Hepatocyte (in vitro differentiated cells): Measurements from ENCODE around the gene CCL24.
"Not testable (repeated sequence)": the region's sequence is repeated elsewhere in the genome, so short reads cannot be mapped to it uniquely, and the experiment has no call there.

Experiments
- EZH2 ChIP-seq: fragments of 200-600 bp; sonication (generic); IDR thresholded peaks from 2 replicates; pipeline ENCODE4 v1.6.1; 2016; ENCODE audit warnings: antibody characterized with exemption, mild to moderate bottlenecking, borderline replicate concordance
- TF ChIP-seq, protein P1 (sequence below): fragments of 200-600 bp; sonication (generic); IDR thresholded peaks from 2 replicates; pipeline ENCODE4 v1.5.1; 2016; ENCODE audit warnings: antibody characterized with exemption, mild to moderate bottlenecking; ENCODE audit not compliant: poor library complexity

DNA sequence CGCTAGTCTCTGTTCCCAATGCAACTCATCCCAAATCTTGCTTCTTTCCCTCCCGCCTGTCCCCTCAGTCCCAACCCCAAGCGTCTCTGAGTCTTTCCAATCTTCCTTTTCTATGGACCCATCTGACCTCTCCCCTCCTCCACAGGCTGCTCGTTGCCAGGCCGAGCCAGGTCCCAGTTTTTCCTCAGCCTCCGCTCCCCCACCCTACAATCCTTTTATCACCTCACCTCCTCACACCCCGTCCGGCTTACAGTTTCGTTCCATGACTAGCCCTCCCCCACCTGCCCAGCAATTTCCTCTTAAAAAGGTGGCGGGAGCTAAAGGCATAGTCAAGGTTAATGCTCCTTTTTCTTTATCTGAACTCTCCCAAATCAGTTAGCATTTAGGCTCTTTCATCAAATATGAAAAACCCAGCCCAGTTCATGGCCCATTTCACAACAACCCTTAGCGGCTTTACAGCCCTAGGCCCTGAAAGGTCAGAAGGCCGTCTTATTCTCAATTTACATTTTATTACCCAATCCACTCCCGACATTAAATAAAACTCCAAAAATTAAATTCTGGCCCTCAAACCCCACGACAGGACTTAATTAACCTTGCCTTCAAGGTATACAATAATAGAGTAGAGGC, 32.8 kb downstream of the CCL24 start:
- TF ChIP-seq, protein P1, sequence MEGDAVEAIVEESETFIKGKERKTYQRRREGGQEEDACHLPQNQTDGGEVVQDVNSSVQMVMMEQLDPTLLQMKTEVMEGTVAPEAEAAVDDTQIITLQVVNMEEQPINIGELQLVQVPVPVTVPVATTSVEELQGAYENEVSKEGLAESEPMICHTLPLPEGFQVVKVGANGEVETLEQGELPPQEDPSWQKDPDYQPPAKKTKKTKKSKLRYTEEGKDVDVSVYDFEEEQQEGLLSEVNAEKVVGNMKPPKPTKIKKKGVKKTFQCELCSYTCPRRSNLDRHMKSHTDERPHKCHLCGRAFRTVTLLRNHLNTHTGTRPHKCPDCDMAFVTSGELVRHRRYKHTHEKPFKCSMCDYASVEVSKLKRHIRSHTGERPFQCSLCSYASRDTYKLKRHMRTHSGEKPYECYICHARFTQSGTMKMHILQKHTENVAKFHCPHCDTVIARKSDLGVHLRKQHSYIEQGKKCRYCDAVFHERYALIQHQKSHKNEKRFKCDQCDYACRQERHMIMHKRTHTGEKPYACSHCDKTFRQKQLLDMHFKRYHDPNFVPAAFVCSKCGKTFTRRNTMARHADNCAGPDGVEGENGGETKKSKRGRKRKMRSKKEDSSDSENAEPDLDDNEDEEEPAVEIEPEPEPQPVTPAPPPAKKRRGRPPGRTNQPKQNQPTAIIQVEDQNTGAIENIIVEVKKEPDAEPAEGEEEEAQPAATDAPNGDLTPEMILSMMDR: not testable (repeated sequence)
- TF ChIP-seq EZH2: not testable (repeated sequence)
